Measurements from ENCODE around the gene OR2D2.
"Not testable (repeated sequence)": the region's sequence is repeated elsewhere in the genome, so short reads cannot be mapped to it uniquely, and the experiment has no call there.

OR2D2 gene

DNA sequence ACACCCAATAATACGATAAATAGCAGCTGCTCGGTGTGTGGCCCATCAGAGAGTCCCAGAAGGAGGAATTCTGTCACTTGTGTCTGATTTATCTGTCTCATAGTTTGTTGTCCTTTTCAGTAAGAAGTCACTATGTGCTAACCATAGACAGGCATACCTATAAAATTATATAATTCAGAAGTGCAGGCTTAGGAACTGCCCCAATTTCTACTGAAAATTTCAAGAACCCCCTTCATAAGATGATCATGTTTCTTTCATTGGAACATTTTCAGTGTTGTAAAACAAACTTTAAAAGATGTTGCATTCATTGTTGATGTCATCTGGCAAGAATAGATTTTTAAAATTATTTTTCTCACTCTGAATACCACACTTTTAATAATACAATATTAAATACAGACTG, at the start of gene OR2D2:
TSS of gene OR2D2 (minus strand) at position 101 of the 400 bp plus-strand sequence. CDS start at position 101, 0 bp downstream.
- DNase-seq = no peak

GRCh38 chr11:6941970-6942369, 49.7 kb upstream of the OR2D2 start:
- DNase-seq = no peak

DNA sequence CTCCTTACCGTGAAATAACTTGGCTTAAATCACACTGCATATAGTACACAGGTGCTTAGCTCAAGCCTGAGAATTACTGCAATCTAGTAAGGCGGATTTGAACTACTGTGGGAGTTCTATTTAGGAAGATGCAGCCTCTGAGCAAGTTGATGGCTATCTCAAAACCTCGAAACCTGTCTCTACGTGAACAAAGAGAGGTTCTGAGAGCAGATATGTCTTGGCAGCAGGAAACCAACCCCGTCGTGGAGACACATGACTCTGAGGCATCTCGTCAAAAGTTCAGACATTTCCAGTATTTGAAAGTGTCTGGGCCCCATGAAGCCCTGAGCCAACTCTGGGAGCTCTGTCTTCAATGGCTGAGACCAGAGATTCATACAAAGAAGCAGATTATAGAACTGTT, 39.8 kb upstream of the OR2D2 start:
- no peak for DNase-seq

DNA sequence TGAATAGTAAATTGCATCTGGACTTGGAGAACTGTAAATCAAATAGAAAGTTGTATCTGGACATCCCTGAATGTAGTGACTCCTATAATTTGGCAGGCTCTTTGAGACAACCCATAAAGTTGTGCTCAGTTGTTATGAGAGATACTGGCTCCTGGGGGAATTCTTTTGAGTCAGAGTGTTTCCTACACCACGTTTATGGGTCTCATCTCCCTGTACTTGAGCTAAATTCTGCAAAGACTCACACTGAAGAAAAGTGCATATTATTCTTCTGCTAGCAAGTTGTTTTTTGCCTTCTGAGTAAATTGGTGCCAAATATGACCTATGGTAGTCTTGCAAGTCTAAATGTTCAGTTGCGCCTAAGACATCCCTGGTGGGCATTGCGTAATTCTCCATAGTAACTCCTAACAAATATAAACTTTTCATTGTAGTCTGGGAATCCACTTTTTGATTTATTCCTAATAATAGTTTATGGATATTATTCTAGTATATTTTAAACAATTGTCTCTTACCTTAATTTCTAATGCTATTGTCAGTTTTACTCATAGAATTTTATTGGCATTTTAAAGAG, 38.9 kb upstream of the OR2D2 start:
- DNase-seq = no peak

GRCh38 chr11:6928916-6929315, 36.6 kb upstream of the OR2D2 start:
- no peak for DNase-seq

- no peak for DNase-seq
Observed at GRCh38 chr11:6927030-6927617, 34.8 kb upstream of the OR2D2 start.

DNA sequence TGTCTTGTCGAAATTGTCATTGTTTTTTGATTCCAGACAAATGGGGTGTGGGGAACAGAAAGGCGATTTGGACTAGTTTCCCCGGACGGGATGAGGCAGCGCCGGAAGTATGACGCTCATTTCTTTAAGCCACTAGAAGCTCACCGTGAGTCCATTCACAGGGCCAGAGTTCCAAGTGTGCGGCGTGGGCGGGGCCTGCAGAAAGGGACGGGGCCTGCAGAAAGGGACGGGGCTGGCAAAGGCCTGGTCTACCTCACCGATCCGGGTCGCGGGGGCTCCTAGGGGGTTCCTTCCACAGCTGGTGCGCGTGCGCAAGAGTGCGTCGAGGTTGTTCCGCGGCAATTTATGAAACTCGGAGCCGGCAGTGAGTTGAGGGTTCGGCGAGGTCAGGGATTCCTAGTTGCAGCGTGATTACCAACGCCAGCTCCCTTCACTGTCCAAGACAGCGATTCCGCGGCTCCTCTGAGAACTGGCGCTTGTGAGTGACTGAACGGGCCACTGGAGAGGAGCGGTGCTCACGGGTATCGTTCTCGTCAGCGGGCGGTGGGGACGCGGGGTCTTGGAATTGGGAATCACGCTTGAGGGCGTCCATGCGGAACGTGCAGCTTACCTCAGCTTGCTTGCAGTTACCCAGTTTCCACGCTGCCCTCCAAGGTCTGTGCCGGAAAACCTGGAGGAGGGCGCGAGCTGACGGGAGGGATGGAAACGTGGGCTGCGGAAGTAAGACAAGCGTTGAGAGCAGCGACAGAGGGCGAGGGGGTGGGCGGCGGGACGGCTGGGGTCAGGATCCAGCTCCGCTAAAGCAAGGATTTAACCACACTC, 34.1 kb upstream of the OR2D2 start, which contains the start of gene ZNF215:
TSS of gene ZNF215 (plus strand) at position 219 of the 822 bp plus-strand sequence. CDS start 5,847 bp downstream, outside the sequence.
- DNase-seq = no peak

GRCh38 chr11:6925636-6926207, 33.4 kb upstream of the OR2D2 start:
- no peak for DNase-seq

GRCh38 chr11:6925007-6925577, 32.8 kb upstream of the OR2D2 start:
- DNase-seq = no peak

GRCh38 chr11:6920702-6921101, 28.4 kb upstream of the OR2D2 start, which contains the start of gene OR2D3:
TSS of gene OR2D3 (plus strand) at chr11:6921002. CDS start at chr11:6921002, 0 bp downstream.
- DNase-seq = no peak

DNA sequence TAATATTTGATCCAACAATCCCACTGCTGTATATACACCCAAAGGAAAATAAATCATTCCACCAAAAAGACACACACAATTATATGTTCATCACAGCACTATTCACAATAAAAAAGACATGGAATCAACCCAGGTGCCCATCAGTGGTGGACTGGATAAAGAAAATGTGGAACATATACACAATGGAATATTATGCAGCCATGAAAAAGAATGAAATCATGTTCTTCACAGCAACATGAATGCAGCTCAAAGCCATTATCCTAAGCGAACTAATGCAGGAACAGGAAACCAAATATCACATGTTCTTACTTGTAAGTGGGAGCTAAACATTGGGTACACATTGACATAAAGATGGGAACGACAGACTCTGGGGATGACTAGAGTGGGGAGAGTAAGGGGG, 27.4 kb upstream of the OR2D2 start:
- no peak for DNase-seq

- no peak for DNase-seq
Observed at GRCh38 chr11:6911948-6912347, 19.6 kb upstream of the OR2D2 start.

DNA sequence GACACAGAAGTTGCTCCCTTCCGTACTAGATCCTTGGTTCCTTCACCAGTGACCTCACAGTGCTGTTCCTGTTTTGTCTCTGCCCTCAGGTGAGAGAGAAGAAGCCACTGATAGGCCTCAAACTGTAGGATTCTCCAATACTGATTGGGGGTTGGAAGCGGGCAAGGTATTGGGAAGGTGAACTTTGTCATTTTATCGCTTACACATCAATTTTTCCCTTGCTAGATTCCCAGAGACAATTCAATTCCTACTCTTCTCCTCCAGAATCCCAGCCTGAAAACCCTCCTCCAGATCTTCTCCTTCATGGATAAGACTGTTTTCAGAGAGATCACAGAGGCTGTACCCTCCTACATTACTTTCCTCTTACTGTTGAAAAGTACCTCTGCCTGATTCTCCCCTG, 19.1 kb upstream of the OR2D2 start:
- no peak for DNase-seq

DNA sequence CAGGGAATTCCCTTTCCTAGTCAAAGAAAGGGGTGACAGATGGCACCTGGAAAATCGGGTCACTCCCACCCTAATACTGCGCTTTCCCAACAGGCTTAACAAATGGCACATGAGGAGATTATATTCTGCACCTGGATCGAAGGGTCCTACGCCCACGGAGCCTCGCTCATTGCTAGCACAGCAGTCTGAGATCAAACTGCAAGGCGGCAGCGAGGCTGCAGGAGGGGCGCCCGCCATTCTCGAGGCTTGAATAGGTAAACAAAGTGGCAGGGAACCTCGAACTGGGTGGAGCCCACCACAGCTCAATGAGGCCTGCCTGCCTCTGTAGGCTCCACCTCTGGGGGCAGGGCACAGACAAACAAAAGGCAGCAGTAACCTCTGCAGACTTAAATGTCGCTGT, 12.5 kb upstream of the OR2D2 start:
- not testable (repeated sequence) for DNase-seq

- no peak for DNase-seq
Observed at GRCh38 chr11:6900327-6900999, 8.2 kb upstream of the OR2D2 start.

DNA sequence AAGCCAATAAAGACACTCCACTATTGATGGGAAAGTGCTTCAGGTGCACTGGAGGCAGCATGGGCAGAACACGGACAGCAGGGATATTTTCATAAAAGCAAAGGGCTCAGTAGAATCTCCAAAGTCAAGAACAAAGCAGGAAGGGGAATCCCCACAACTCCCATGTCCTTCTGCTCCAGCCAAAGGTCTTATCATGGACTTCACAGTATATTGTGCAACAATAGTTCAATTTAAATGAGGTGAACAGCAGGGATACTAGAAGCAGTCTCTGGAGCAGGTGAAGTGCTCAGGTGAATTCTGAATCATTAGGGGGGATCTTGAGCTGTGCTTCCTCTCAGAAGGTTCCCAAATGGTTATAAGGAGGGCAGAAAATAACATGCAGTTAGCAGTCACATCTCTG, 6.6 kb upstream of the OR2D2 start:
- no peak for DNase-seq

DNA sequence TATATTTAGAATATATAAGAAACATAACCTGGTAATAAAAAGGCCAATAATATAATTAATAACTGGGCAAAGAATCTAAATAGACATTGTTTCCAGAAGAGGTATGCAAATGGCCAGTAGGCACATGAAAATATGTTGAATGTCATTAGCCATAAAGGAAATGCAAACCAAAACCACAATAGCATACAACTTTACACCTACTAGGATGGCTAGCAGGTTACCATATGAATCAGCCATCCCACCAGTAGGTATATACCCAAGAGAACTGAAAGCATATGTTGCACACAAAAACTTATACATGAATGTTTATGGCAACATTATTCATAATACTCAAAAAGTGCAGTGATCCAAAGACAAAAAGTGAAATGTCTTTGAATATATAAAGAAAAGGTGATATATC, 2.7 kb upstream of the OR2D2 start:
- DNase-seq = no peak

DNA sequence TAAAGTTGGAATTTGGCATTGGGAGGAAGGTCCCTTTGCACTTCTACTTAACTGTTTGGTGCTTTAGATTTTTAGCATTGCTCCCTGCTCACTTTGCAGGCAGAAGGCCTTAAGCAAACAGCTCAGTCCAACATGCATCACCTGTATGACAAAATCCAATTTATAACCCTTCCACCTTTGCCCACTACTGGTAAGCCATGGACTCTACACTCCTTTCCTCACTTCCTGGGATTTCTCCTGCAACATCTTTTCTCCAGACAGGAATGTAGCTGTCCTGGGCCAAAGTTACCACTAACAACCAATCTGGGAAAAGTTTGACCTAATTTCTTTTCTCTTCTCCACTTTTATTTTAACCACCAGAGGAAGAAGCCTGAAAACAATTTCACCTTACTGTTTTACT, 1.8 kb upstream of the OR2D2 start:
- no peak for DNase-seq

- no peak for DNase-seq
Observed at GRCh38 chr11:6889835-6890234, 2.5 kb downstream of the OR2D2 start.

DNA sequence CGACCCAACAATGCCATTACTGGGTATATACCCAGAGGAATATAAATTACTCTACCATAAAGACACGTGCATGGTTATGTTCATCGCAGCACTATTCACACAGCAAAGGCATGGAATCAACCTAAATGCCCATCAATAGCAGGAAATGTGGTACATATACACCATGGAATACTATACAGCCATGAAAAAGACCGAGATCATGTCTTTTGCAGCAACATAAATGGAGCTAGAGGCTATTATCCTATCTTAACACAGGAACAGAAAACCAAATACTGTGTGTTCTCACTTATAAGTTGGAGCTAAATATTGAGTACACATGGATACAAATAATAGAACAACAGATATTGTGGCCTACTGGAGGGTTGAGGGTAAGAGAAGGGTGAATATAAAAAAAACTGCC, 3.5 kb downstream of the OR2D2 start:
- no peak for DNase-seq

- not testable (repeated sequence) for DNase-seq
Observed at GRCh38 chr11:6887711-6888110, 4.6 kb downstream of the OR2D2 start.

DNA sequence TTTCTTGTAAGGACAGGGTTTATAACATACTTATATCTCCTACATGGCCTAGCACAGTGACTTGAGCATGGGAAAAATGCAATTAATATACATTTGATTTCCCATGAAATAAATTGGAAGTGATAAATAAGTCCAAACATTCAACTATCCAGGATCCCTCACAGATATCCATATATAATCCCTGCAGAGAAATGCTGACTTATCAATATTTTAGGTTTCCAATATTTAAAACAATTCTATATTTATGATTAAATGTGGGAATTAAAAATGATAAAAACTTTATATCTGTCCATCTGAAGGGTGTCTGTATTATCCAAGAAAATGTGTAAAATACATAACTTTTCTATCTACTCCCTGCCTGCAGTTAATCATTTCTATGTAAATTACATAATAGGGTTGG, 9.5 kb downstream of the OR2D2 start:
- no peak for DNase-seq

GRCh38 chr11:6876914-6877313, 15.4 kb downstream of the OR2D2 start:
- DNase-seq = no peak
